Stomach (tissue), 9 donors: Measurements from ENCODE around the gene SPATA3. TPM values are rescaled to one million over a fixed set of nuclear protein-coding genes. Genes with fewer than 3 reads are reported as not detected.

ENCODE experiments used
- DNase-seq, 2 donors: peaks; one replicate each; pipeline versions ENCODE4 v3.0.0 to v3.0.0-alpha.2; 2013 to 2019
- H3K27ac ChIP-seq, 5 donors: fragments of 200-600 bp in 4 of 5; sonication (generic) in 4 of 5; one replicate each; pipeline ENCODE4 v1.5.1; 2013 to 2019; ENCODE audit warnings: mild to moderate bottlenecking in 1 of 5, moderate library complexity in 1 of 5
- H3K27me3 ChIP-seq, 3 donors: fragments of 200-600 bp; sonication (generic); one replicate each; pipeline ENCODE4 v1.5.1; 2017 to 2019; ENCODE audit warnings: mixed run types in 1 of 3
- H3K36me3 ChIP-seq, 4 donors: fragments of 200-600 bp; sonication (generic); 1 replicate in 3 of 4; 2 replicates in 1 of 4; pipeline ENCODE4 v1.5.1; 2016 to 2019
- H3K4me1 ChIP-seq, 4 donors: fragments of 200-600 bp; sonication (generic); one replicate each; pipeline ENCODE4 v1.5.1; 2016 to 2019
- H3K4me3 ChIP-seq, 4 donors: fragments of 200-600 bp; sonication (generic) in 3 of 4; one replicate each; pipeline ENCODE4 v1.5.1; 2016 to 2019; ENCODE audit warnings: mild to moderate bottlenecking in 1 of 4
- H3K9me3 ChIP-seq, 4 donors: fragments of 200-600 bp; sonication (generic); one replicate each; pipeline ENCODE4 v1.5.1; 2016 to 2019
- EP300 ChIP-seq: sonication (generic); formaldehyde crosslinking; IDR thresholded peaks from one replicate; pipeline ENCODE4 v1.6.1; 2017; ENCODE audit warnings: antibody characterized with exemption
- POLR2A ChIP-seq, 4 donors: fragments of 450-650 bp; IDR thresholded peaks; one replicate each; pipeline ENCODE4 v1.6.1; 2016; ENCODE audit warnings: antibody characterized with exemption in 4 of 4, control low read depth in 2 of 4, mild to moderate bottlenecking in 1 of 4, moderate library complexity in 1 of 4
- POLR2AphosphoS5 ChIP-seq, 3 donors: sonication (generic); formaldehyde crosslinking; IDR thresholded peaks; one replicate each; pipeline ENCODE4 v1.6.1; 2016; ENCODE audit warnings: antibody characterized with exemption in 3 of 3
- WGBS, 5 donors: extraction: QIAGEN DNeasy Blood & Tissue Kit in 3 of 5; methylation state at CpG; one replicate each; pipeline versions ENCODE4 v1.1.5 to v1.1.7; 2013 to 2018; 5-methylcytosine and 5-hydroxymethylcytosine counted together
- intact Hi-C: fragments of 100-400 bp; cut with DNase I; formaldehyde crosslinking; loops from one replicate; pipeline ENCODE4 v1.15.1; 2023; ENCODE audit warnings: low total_unique reads
- polyA plus RNA-seq, 3 donors: library from polyadenylated mRNA; stranded (reverse); fragments of 200-250 nt; gene quantifications; one replicate each; pipeline ENCODE4 v1.2.3, GENCODE V29; 2013
- total RNA-seq, 5 donors: library from RNA; depleted of rRNA; stranded (reverse); fragments of >200 nt; gene quantifications; one replicate each; pipeline versions ENCODE4 v1.1.0 to v1.2.3, GENCODE V29; 2014 to 2016
- TF ChIP-seq, protein P1 (sequence below), 7 experiments: fragments of 450-650 bp in 4 of 7; fragments of 200-600 bp in 3 of 7; sonication (generic) in 3 of 7; IDR thresholded peaks; one replicate each; pipeline ENCODE4 v1.5.1; 2016 to 2019; ENCODE audit warnings: antibody characterized with exemption in 7 of 7, control low read depth in 2 of 7, mild to moderate bottlenecking in 1 of 7
- donor health status: healthy with polysubstance abuse.
- donor health status: Bipolar disorder and iron deficiency.
- donor health status: healthy.

The SPATA3 gene
- total and polyA plus RNA-seq, 8 donors = not detected

DNA sequence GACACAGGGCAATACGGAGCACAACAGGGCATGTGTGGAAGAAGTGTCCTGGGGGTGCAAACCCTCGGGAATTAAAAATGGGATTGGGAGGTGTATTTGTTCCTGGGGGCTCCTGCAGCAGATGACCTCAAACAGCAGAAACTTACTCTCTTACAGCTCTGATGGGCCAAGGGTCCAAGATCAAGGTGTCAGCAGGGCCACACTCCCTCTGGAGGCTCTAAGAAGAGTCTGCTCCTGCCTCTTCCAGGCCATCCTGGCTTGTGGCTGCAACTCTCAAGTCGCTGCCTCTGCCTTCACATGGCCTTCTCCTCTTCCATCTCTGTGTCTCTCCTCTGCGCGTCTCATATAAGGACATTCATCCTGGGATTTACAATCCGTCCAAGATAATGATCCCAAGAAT lies 12.4 kb upstream of the SPATA3 start:
- TF ChIP-seq, protein P1, sequence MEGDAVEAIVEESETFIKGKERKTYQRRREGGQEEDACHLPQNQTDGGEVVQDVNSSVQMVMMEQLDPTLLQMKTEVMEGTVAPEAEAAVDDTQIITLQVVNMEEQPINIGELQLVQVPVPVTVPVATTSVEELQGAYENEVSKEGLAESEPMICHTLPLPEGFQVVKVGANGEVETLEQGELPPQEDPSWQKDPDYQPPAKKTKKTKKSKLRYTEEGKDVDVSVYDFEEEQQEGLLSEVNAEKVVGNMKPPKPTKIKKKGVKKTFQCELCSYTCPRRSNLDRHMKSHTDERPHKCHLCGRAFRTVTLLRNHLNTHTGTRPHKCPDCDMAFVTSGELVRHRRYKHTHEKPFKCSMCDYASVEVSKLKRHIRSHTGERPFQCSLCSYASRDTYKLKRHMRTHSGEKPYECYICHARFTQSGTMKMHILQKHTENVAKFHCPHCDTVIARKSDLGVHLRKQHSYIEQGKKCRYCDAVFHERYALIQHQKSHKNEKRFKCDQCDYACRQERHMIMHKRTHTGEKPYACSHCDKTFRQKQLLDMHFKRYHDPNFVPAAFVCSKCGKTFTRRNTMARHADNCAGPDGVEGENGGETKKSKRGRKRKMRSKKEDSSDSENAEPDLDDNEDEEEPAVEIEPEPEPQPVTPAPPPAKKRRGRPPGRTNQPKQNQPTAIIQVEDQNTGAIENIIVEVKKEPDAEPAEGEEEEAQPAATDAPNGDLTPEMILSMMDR (IDR thresholded peaks at IDR 0.05) = no peak
- TF ChIP-seq POLR2AphosphoS5 (IDR thresholded peaks at IDR 0.05) (no peak), POLR2A (IDR thresholded peaks at IDR 0.05) (no peak), EP300 (no peak)
- peaks cover 0 to 10% (median 0%) of the 10 kb centered on the region in 3 donors for H3K27me3 ChIP-seq
- no peaks in the 10 kb centered on the region for H3K9me3 ChIP-seq
- no peaks in the 10 kb centered on the region for H3K36me3 ChIP-seq
- intact Hi-C loops = no loop called here
- WGBS, 5 donors = 92 to 97% (median 92%) methylated on average over 6 of the region's 6 CpGs
- peaks cover 5 to 7% (median 6%) of the 10 kb centered on the region in 4 donors for H3K4me1 ChIP-seq
- H3K27ac ChIP-seq = no peak overlapping the region
- no peak overlapping the region for H3K4me3 ChIP-seq
- DNase-seq = no peak

DNA sequence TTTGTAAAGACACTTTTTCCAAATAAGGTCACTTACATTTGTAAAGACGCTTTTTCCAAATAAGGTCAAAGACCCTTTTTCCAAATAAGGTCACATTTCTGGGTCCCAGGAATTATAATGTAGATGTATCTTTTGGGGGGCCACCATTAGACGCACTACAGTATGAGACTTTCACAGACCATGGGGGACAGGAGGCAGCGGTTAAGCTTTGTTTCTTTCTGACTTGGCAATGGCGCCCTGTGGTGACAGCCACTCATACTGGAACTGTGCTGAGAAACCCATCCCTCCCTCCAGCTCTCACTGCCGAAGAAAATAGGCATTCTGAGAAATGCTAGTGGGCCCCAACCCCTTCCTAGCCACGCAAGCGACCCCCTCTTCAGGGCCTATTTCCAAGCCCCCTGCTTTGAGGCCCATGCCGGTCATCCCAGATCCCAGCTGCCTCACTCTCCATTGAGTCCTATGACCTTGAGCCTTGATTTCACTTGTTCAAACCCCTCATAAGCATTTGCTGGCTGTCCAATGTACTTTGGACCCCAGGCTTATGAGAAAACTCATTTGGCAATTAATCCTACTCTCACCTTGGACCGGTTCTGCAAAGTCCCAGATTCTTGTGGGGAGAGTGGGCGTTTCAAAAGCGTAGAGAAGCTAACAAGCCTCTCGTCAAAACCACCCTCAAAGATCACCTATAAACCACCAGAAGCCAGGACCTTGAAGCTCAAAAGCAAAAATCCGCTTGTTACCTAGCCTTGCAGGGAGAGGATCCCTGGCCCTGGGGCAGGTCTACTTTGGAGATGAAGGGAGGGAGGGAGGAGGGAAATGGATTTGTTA lies 11.3 kb upstream of the SPATA3 start:
- Histone ChIP-seq H3K4me3 (no peak overlapping the region), H3K27ac (no peak overlapping the region), H3K27me3 (peaks cover 0 to 12% (median 0%) of the 10 kb centered on the region in 3 donors), H3K9me3 (no peaks in the 10 kb centered on the region), H3K4me1 (peaks cover 5 to 7% (median 6%) of the 10 kb centered on the region in 4 donors), H3K36me3 (no peaks in the 10 kb centered on the region)
- TF ChIP-seq POLR2A (IDR thresholded peaks at IDR 0.05) = no peak
- TF ChIP-seq, protein P1 (IDR thresholded peaks at IDR 0.05) = no peak
- TF ChIP-seq POLR2AphosphoS5 (IDR thresholded peaks at IDR 0.05) = no peak
- TF ChIP-seq EP300 = no peak
- DNase-seq = peak in 1 of 2 donors; percentile 21
- 82 to 92% (median 84%) methylated on average over 13 of the region's 13 CpGs for WGBS, 5 donors
- intact Hi-C loops = loop anchor here (5.0 kb wide), 1 partner anchor 157 kb away; no protein-coding TSS in a partner anchor

DNA sequence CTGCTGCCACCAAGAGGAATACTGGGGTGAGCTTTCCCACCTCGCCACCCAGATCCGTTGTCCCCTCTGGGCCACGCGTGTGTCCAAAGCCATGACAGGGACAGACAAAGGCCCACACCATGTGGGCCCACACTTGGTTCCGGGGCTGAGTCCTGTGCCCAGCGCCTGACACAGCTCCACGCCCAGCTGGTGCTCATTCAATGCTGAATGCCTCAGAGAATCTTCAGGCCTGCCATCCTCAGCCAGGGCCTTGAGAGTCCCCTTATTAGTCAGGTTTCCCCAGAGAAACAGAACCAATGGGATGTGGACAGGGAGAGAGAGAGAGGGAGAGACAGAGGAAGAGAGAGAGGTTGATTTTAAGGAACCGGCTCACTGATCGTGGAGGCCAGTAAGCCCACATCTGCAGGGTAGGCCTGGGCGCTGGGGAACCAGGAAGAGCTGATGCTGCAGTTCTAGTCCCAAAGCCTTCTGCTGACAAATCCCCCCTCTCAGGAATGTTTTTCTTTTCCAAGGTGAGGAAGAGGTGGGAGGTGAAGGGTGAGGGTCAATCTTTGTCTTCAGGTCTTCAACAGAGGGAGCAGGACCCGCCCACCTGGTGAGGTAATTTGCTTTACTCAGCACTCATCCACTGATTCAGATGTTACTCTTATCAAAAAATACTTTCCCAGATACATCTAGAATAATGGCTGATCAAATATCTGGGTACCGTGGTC lies 10.2 kb upstream of the SPATA3 start:
- H3K36me3 ChIP-seq = no peaks in the 10 kb centered on the region
- H3K4me3 ChIP-seq = no peak overlapping the region
- H3K9me3 ChIP-seq = peaks cover 0 to 2% (median 0%) of the 10 kb centered on the region in 4 donors
- WGBS, 5 donors = 88 to 93% (median 90%) methylated on average over 9 to 12 of the region's 12 CpGs
- H3K27ac ChIP-seq = no peak overlapping the region
- peaks cover 7 to 23% (median 7%) of the 10 kb centered on the region in 3 donors for H3K27me3 ChIP-seq
- DNase-seq = no peak
- peaks cover 5 to 7% (median 6%) of the 10 kb centered on the region in 4 donors for H3K4me1 ChIP-seq
- intact Hi-C loops = loop anchor here (5.0 kb wide), 1 partner anchor 158 kb away; no protein-coding TSS in a partner anchor
- no peak for TF ChIP-seq EP300

DNA sequence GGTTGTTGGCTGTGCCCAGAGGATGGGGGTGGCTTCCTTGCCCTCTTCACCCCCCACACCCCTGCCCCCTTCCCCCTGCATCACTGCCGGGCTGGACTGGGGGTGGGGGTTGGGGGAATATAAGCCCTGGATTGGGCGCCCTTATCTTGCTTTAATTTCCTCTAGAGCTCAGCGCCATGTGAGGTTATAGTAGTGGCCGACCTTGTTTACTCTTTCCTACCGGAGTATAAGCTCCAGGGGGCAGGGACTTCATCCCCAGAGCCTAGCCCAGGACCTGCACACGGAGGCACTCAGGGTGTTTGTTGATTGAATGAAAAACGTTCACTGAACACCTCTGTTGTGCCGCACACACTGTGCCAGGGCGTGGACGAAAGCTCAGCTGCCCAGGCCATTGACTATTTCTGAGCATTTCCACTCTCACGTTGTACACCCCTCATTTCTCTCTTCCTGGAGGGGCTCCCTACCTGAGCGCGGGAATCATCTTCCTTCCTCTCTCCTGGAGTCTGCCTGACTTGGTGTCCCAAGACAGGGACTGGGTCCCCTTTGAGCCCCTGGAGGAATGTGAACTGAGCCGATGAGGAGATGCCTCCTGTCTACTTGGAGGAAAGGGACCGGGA lies 9.3 kb upstream of the SPATA3 start:
- Histone ChIP-seq H3K27ac (no peak overlapping the region), H3K27me3 (peaks cover 9 to 32% (median 11%) of the 10 kb centered on the region in 3 donors), H3K36me3 (no peaks in the 10 kb centered on the region), H3K4me3 (peak overlapping the region; percentile 35 to 57 (median 44)), H3K9me3 (peaks cover 0 to 3% (median 0%) of the 10 kb centered on the region in 4 donors), H3K4me1 (peaks cover 5 to 7% (median 6%) of the 10 kb centered on the region in 4 donors)
- intact Hi-C loops = loop anchor here (5.0 kb wide), 1 partner anchor 159 kb away; no protein-coding TSS in a partner anchor
- no peak for DNase-seq
- WGBS, 5 donors = 30 to 42% (median 31%) methylated on average over 15 of the region's 15 CpGs
- TF ChIP-seq EP300 = no peak
- TF ChIP-seq POLR2A (IDR thresholded peaks at IDR 0.05) = no peak
- no peak for TF ChIP-seq POLR2AphosphoS5 (IDR thresholded peaks at IDR 0.05)
